Measurements from ENCODE around the gene TMED3.

GRCh38 chr15:79371591-79371990, 60.7 kb downstream of the TMED3 start:
- TF ChIP-seq CTCF (conservative IDR thresholded peaks at IDR 0.05 in 1 of 2, IDR thresholded peaks at IDR 0.05 in 1 of 2; ENCODE audit: extremely low read depth in 1 of 2, insufficient read depth in 1 of 2, low read depth in 1 of 2, low read length in 2 of 2) (no peak), EZH2 (IDR thresholded peaks at IDR 0.05; ENCODE audit: borderline replicate concordance, low read length) (no peak)

Data from mammary epithelial cell (primary cell).